HG02938 (cell line): ENCODE data around the gene APOM.

Experiments used
- ATAC-seq: cut with Tn5 transposase; IDR thresholded peaks from one replicate; pipeline ENCODE4 v1.9.1; 2021; ENCODE audit warnings: mild to moderate bottlenecking, moderate library complexity; ENCODE audit not compliant: unreplicated experiment

The APOM gene

DNA sequence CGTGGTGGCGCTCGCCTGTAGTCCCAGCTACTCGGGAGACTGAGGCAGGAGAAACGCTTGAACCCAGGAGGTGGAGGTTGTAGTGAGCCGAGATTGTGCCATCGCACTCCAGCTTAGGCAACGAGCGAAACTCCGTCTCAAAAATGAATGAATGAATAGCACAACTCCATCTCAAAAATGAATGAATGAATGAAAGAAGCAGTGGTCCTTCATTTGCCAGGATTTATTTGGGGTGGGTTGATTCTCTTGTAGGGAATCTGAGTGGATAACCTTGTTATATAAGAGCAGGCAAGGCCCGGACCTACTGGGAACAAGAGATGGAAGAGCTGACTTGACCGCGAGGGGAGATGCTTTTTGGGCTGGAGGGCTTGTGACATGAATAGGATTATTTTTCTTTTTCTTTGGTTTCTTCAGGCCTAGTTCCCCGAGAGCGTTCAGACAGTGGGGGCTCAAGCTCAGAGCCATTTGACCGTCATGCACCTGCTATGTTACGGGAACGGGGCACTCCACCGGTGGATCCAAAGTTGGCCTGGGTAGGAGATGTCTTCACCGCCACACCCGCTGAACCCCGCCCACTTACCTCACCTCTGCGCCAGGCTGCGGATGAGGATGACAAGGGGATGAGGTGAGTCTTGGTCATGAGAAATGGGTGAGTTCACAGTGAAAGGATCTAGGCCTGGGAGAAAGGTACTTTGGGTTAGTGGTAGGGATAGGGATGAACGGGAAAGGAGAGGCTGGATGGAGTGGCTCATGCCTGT, 25.3 kb upstream of the APOM start:
- ATAC-seq, result no peak

DNA sequence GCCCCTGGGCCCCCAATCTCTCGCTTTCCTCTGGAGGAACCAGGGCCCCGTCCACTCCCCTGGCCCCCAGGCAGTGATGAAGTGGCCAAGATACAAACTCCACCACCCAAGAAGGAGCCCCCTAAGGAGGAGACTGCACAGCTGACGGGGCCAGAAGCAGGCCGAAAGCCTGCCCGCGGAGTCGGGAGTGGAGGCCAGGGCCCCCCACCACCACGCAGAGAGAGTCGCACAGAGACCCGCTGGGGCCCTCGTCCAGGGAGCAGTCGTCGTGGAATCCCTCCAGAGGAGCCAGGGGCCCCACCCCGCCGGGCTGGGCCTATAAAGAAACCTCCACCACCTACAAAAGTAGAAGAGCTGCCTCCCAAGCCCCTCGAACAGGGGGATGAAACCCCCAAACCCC, 24.5 kb upstream of the APOM start:
- no peak for ATAC-seq

DNA sequence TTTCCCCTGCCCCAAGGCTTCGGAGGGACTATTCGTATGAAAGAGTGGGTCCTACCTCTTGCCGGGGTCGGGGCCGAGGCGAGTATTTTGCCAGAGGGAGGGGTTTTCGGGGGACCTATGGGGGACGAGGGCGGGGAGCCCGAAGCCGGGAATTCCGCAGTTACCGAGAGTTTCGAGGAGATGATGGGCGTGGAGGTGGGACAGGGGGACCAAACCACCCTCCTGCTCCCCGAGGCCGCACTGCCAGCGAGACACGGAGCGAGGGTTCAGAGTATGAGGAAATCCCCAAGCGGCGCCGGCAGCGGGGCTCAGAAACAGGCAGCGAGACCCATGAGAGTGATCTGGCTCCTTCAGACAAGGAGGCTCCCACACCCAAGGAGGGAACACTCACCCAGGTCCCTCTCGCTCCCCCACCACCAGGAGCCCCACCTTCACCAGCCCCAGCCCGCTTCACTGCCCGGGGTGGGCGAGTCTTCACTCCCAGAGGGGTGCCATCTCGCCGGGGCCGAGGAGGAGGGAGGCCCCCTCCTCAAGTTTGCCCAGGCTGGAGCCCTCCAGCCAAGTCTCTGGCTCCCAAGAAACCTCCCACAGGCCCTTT, 23.9 kb upstream of the APOM start:
- ATAC-seq, result no peak

DNA sequence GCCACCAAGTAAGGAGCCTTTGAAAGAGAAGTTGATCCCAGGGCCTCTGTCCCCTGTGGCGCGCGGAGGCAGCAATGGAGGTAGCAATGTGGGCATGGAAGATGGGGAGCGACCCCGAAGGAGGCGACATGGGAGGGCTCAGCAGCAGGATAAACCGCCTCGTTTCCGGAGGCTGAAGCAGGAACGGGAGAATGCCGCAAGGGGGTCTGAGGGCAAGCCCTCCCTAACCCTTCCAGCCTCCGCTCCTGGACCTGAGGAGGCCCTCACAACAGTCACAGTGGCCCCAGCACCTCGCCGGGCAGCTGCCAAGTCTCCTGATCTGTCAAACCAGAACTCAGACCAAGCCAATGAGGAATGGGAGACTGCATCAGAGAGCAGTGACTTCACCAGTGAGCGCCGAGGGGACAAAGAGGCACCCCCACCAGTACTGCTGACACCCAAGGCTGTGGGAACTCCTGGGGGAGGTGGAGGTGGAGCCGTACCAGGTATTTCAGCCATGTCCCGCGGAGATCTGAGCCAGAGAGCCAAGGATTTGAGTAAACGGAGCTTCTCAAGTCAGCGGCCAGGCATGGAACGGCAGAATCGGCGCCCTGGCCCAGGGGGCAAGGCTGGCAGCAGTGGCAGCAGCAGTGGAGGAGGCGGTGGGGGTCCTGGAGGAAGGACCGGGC, 23.3 kb upstream of the APOM start:
- no peak for ATAC-seq

DNA sequence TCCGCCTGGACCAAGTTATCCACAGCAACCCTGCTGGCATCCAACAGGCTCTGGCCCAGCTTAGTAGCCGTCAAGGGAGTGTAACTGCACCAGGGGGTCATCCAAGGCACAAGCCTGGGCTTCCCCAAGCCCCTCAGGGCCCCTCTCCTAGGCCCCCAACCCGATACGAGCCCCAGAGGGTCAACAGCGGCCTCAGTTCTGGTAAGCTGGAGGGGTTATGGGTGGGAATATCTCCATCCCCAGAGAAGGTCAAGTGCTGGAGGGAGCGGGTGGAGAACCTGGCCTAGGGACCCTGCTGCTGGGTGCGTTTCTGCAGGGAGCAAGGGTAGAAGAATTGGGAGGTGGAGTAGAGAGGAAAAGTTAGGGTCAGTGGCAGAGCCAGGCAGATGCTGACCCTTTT, 22.2 kb upstream of the APOM start:
- no peak for ATAC-seq

DNA sequence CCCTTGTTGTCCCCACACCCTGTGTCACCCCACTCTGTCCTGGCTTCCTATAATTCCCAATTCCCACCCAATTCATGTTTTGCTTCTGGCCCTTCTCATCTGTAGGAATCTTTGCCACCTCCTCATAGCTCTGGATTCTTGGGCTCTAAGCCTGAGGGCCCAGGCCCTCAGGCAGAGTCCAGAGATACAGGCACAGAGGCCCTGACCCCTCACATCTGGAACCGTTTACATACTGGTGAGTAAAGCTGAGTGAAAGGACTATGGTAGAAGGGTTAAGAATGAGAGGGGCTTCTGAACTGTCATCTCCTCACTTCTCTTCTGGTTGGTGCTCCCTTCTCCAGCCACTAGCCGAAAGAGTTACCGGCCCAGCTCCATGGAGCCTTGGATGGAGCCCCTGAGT, 21.6 kb upstream of the APOM start:
- ATAC-seq, result no peak

DNA sequence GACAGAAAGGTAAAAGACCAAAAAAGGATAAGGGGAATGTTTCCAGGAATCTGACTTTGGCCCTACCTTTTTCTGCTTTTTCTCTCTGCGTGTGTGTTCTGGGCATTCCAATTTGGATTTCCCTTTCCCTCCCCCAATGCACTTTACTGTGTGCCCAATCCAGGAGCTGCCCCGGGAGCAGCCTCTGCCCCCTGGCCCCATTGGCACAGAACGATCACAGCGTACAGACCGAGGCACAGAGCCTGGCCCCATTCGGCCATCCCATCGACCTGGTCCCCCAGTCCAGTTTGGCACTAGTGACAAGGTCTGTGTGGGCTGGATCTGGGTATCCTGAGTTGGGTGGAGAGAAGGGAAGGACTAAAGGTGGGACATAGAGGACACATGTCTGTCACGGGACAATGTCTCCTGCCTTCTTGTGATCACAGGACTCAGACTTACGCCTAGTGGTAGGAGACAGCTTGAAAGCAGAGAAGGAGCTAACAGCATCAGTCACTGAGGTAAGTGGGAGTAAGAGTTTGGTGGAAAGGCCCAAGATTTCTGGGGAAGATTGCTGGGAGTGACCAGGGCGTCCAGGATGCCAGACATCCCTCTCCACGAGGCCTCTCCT, 20.6 kb upstream of the APOM start:
- ATAC-seq, result no peak

DNA sequence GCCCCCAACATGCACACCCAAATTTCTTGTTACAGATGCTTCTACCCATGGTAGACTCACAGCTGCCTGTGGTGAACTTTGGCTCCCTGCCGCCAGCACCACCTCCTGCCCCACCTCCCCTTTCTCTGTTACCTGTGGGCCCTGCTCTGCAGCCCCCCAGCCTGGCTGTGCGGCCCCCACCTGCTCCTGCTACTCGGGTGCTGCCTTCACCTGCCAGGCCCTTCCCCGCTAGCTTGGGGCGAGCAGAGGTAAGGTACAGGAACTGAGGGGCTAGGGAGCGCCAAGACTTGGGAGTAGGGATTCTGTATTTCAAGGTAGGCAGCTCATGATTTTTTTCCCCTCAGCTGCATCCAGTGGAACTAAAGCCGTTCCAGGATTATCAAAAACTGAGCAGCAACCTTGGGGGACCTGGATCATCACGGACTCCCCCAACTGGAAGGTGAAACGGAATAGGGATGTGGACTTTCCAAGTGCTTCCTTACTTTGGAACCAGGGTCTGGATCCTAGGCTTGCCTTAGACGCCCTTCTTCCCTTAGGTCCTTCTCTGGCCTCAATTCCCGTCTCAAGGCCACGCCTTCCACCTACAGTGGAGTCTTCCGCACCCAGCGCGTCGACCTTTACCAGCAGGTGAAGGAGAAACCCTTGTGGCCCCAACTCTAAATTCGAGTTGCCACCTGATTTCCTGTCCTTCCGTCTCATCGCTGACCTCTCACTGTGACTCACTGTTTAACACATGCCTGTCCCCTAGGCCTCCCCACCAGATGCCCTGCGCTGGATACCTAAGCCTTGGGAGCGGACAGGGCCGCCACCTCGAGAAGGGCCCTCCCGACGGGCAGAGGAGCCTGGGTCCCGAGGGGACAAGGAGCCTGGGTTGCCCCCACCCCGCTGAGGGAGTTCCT, 18.7 kb upstream of the APOM start:
- no peak for ATAC-seq

DNA sequence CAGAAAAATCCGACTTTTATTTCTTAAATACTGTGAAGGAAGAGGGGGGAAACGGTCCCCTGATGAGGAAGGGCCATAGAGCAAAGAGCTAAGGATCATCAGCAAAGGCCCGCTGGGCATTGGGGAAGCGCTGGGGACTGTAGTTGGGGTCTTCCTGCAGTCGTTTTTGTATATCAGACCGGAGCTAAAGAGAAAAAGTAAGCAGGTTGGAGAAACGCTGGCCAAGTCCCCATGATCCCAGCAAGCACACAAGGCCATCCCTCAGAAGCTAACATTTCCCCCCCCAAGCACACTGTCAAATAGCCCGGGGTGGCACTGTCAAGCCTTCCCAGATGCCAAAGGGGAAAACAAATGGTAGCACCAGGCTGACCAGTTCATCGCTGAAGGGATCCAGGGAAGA, 16.7 kb upstream of the APOM start:
- ATAC-seq, result no peak

DNA sequence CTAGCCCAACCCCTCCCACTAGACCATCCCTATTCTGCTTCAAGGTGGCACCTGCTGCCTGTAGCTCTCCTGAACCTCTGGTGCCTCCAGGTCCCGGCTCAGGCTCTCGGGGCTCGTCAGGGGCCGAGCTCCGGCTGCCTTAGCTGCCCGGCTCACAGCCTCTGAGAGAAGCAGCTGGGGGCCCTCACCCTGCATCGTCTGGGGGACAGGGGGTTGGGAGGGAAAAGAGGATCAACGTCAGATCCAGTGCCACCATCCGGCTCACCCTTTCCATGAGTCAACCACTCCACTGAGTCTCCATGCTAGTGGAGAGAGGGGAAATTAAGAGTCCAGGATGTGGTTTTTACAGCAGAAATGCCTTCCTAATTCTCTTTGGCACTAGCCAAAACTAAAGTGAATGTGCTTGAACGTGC, 16.2 kb upstream of the APOM start:
- ATAC-seq, result no peak

DNA sequence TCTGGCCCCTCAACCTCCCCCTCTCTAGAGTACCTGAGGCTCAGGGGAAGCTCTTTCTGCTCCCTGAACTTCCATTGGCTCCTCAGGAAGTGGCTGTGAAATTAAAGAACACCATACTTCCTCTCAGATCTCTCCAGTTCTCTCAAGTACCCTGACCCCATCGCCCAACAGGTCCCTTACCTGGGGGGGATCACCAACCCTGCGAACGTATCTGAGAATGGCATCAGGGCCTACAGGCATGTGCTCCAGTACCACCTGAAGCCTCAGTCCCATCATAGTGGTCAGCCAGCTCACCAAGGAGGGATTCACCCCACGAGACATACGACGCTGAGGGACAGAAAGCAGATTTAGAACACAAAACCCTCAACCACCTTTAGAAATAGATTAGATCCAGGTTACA, 15.1 kb upstream of the APOM start:
- ATAC-seq, result no peak

DNA sequence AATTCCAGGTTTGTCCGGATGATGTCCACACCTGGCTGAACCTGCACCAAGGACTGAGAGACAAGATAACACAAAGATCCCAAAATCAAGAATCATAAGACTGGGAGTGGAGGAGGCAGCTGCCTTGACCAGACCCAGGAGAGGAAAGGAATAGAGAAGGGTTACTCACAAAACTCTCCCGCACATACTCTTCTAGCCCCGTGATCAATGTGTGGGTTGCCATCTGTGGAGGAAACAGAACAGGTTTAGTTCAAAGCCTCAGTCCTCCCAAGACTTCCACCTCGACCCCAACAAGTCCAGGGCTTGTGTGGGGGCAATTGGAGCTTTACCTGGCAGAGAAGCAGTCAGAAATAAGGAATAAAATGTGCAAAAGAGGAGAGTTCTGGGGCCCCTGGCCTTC, 14.3 kb upstream of the APOM start:
- ATAC-seq, result no peak

DNA sequence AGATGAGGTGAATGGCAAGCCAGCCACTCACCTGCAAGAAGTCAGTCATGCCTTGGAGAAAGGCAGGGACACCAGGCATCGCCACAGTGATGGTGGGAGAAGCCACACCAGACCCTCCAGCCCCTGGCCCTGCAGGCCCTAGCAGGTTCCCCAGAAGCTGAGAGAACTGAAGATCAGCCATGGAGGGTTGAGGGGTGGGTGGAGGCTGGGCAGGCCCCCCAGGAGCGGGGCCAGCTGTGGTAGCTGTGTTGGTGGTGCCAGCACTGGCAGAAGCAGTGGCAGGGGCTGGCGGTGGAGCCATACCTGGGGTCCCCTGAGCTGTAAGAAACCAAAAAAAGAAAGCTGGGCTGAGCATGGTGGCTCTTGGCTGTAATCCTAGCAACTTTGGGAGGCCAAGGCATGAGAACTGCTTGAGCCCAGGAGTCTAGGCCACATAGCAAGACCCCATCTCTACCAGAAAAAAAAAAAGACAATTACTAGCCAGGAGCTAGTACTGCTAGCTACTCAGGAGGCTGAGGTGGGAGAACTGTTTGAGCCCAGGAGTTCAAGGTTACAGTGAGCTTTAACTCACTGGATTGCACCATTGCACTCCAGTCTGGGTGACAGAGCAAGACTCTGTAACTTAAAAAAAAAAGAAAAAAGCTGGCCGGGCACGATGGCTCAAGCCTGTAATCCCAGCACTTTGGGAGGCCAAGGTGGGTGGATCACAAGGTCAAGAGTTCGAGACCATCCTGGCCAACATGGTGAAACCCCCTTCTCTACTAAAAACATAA, 12.7 kb upstream of the APOM start:
- ATAC-seq, result no peak

DNA sequence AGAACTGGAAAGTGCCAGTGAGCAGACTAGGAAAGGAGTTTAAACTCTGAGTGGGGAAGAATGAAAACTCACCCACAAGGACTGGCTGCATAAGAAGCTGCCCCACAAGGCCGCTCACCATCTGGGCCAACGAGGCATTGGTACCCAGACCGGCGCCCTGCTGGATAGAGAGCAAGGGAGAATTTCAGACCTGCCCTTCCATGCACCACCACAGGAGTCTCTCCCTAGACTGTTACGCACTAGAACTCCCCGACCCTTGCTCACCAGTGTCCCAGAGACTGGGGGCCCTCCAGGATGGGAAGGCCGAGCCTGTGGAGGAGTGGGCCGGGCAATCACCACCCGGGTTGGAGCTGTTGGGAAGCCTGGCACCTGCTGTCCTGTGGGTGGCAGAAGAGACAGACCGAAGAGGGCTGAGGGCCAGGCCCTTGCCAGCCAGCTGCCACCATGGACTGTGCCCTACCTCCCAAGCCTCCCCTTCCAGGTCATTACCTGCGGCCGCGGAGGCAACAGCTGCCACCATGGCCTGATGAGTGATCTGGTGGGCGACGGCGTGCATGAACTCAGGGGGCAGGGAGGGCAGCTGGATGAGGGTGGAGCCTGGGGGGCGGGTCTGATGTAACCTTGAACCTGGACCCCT, 11.8 kb upstream of the APOM start:
- no peak for ATAC-seq

DNA sequence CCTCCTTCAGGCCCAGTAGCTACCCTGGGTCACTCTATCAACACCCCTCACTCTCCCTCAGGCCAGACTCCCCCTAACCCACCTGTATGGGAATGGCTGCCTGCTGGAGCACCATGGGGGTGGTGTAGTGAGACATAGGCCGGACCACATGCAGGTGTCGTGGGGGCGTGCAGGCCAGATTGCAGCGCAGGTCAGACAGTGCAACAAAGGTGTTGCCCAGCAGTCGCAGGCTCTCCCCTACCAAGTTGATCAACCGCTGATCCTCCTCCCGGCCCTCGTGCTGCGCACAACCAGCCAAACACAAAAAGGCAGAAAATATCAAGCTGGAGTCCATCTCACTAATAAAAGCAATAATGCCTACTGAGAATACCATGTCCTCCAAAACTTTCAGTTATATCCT, 10.4 kb upstream of the APOM start:
- no peak for ATAC-seq

DNA sequence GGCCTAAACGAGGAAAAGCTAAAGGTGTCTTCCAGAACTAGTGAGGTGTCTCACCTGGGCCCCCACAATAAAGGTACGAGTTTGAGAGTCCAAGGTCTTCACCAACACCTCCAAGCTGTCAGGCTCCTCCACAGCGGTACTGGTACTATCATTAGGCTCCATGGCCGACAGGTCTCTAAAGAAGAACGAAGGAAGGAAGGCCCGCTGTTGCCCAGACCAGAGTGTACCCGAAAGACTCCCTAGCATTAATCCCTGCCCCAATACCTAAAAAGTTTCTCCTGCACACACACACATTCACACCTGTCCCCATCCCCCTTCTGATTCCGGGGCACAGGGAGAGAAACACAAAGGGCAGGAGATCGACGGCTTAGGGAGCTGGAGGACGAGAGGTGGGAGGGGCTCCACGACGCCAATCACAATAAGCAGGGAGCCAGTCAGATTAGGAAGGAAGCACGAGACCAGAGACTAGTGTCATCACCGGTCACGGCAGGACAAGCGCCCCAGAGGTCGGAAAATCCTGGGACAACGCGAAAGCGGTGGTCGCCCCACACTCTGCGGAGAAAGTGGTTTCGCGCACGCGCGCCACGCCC, 4.0 kb upstream of the APOM start:
- ATAC-seq, result peak; percentile 34

DNA sequence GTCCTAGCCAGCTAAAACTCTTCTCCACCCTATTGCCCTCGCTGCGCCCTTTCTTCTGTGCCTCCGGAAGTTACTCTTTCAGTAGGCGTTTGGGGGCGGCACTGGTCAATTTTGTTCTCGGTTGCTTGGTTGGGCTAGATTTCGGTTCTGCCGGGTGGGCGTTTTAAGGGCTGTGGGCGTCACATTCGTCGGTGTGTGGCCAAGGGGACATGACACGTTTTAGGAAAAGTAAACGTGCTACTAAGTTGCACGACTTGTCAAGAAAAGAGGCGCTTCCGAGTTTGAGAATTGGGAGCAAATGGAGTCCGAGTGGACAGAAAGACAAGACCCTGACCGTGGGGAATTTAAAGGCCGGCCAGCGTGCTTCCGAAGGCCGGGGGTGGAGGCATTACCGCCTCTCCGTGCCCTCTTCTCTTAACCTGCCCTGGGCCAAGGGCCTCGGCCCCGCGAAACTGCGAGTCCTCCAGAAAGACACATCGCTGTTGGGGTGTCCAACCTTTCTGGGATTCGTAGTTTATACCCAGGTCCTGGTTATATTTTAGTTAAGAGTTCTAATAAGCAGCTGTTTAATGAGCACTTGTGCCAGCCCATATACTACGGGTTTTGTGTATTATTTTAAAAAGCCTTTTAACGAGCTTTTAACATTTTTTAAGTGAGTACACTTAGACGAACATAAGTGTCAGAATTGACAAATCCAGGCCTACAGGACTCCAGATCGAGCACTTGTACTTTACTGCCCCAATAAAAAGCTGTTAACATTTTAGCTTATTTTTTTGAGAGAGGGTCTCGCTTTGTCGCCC, 2.6 kb upstream of the APOM start:
- peak; percentile 55 for ATAC-seq

DNA sequence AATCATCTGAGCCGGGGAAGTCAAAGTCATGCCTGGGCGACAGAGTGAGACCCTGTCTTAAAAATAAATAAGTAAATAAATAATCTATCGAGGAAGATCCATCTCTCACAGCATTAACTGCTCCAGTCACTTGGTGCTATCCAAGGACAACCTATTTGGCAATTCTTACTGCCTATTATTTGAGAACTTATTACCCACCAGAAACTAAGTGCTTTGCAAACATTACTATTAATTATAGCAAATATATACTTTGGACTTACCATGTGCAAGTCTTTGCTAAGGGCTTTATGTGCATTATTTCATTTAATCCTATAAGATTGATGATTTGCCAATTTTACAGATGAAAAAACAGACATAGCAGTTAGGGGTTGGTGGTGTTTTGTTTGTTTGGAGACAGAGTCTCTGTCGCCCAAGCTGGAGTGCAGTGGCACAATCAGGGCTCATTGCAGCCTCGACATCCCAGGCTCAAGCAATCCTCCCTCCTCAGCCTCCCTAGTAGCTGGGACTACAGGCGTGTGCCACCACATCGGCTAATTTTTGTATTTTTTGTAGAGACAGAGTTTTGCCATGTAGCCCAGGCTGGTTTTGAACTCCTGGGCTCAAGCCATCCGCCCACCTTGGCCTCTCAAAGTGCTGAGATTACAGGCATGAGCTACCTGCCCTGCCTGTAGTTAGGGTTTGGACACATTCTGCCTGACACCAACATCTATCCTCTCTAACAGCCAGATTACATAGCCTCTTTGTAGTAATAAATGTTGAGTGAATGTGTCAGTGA, 933 bp upstream of the APOM start:
- no peak for ATAC-seq
